ENCODE measurements around the gene HOXA10. TPM values are rescaled to one million over a fixed set of nuclear protein-coding genes. Genes with fewer than 3 reads are reported as not detected.
A peak's percentile ranks its signal among the peaks of the same experiment; 100 is the strongest.

The HOXA10 gene
- total RNA-seq, 1 experiment from 2014 or later: not detected

DNA sequence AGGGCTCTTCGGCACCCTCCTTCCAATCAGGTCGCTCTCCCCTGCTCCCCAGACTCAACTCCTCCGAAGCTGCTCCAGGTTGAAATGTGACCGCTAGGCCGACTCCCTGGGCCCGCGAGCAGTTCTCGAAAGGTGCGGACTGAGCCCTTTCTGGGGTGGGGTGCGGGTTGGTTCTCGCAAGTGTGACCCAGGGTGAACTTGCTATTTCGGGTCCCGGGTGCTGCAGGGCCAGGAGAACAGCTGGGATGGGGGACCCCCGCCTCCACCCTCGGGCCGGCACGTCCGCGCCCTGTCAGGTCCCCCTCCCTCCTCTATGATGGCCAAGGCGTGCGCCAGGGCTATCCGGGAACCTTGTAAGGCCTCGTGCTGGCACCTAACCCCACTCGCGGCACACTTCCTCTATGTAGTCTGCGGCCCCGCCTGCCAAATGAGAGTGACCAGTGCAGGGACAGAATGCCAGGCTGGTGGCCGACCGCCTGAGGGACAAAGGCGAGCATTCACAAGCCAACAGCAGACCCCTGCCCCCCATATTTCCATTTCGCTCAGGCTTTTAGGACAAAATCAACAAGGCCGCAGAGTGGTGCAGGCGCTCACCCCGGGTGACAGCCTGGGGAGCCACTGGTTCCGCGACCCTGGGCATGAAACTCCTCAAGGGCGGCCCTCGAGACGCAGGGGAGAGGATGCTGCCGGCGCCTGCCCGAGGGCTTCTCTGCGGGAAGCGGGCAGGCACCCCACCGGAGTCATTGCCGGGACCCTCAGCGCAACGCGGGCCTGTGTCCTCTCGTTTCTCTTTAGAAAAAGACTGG, 39.5 kb upstream of the HOXA10 start:
- no peak overlapping the region for H2AFZ ChIP-seq (ENCODE audit: low read length)
- H3K27ac ChIP-seq (ENCODE audit: insufficient read length, low read depth, low read length): no peak overlapping the region
- peaks cover 0 to 3% of the 10 kb centered on the region in 2 experiments; a peak in 2 of 5 replicates for H3K9me3 Mint-ChIP-seq
- no peak overlapping the region for H2BK15ac ChIP-seq (ENCODE audit: low read depth, low read length)
- no peak overlapping the region for H4K5ac ChIP-seq (ENCODE audit: insufficient read length, low read depth, low read length)
- peaks cover 8% of the 10 kb centered on the region for H3K23me2 ChIP-seq (ENCODE audit: insufficient read length, low read depth, low read length, poor library complexity, severe bottlenecking)
- H2AK5ac ChIP-seq (ENCODE audit: insufficient read length, low read length): no peak overlapping the region
- H3K36me3 Mint-ChIP-seq (ENCODE audit: insufficient read depth in 1 of 3, low read depth in 3 of 3): no peaks in the 10 kb centered on the region
- H4K8ac ChIP-seq (replicated peaks; ENCODE audit: insufficient read length, low read depth, low read length): no peak overlapping the region
- H3K4me1 Mint-ChIP-seq: peaks cover 16 to 29% of the 10 kb centered on the region in 2 experiments
- H3K4ac ChIP-seq (ENCODE audit: low read depth, low read length): no peak overlapping the region
- H3K4me3 Mint-ChIP-seq: peak overlapping the region; percentile 14 to 71; a peak in 4 of 5 replicates
- H4K20me1 ChIP-seq (ENCODE audit: control insufficient read depth, insufficient read depth, insufficient read length): no peaks in the 10 kb centered on the region
- H2BK20ac ChIP-seq (ENCODE audit: low read depth, low read length, poor library complexity, severe bottlenecking): no peak overlapping the region
- H2BK5ac ChIP-seq (ENCODE audit: insufficient read length, low read length): no peak overlapping the region
- no peak overlapping the region for H3K27ac Mint-ChIP-seq
- H2BK120ac ChIP-seq (ENCODE audit: low read depth, low read length, poor library complexity, severe bottlenecking): no peak overlapping the region
- no peak overlapping the region for H3K23ac ChIP-seq (ENCODE audit: insufficient read length, low read depth, low read length)
- no peaks in the 10 kb centered on the region for H3K79me2 ChIP-seq (ENCODE audit: insufficient read depth, low read length)
- no peak for TF ChIP-seq CTCF (conservative IDR thresholded peaks at IDR 0.05)
- H2BK12ac ChIP-seq (ENCODE audit: insufficient read length, low read depth, low read length): no peak overlapping the region
- no peak overlapping the region for H3K56ac ChIP-seq (ENCODE audit: insufficient read length, low read depth, low read length)
- H3K4me1 ChIP-seq (ENCODE audit: insufficient read depth, low read length): no peaks in the 10 kb centered on the region
- H3K14ac ChIP-seq (ENCODE audit: insufficient read depth, low read length): no peak overlapping the region; the same call in 1 of the 2 replicates
- H3K4me2 ChIP-seq (ENCODE audit: insufficient read depth, insufficient read length, low read length): peak overlapping the region; percentile 47
- no peaks in the 10 kb centered on the region for H3K79me1 ChIP-seq (ENCODE audit: insufficient read depth, low read depth, low read length, poor library complexity, severe bottlenecking)
- WGBS (ENCODE audit: extremely low coverage, insufficient read length, low lambda C conversion rate): no CpG with 5 or more reads among the region's 50 CpGs
- no peak overlapping the region for H4K91ac ChIP-seq (ENCODE audit: insufficient read length, low read depth, low read length)
- H3K18ac ChIP-seq (ENCODE audit: insufficient read length, low read depth, low read length): no peak overlapping the region
- H3T11ph ChIP-seq (ENCODE audit: low read length): no peak overlapping the region
- DNase-seq: peak; percentile 52
- H3K9ac ChIP-seq (ENCODE audit: extremely low read depth, insufficient read length, low read length): no peak overlapping the region
- H3K27me3 ChIP-seq (ENCODE audit: insufficient read depth, low read length): peaks cover 91% of the 10 kb centered on the region
- H3K27me3 Mint-ChIP-seq (ENCODE audit: low read depth): peaks cover 100% of the 10 kb centered on the region
- no peaks in the 10 kb centered on the region for H3K9me3 ChIP-seq (ENCODE audit: control insufficient read depth, low read depth, low read length)
